Naive B cell (primary cell): ENCODE results near the gene SRRM4. TPM values are rescaled to one million over a fixed set of nuclear protein-coding genes. Genes with fewer than 3 reads are reported as not detected.

Experiments
- ATAC-seq, 2 donors: fragments of 150-1000 bp; cut with Tn5 transposase; 2 replicates each; pipeline ENCODE4 v1.10.0; 2021; ENCODE audit warnings: low read depth in 2 of 2, mild to moderate bottlenecking in 2 of 2, moderate library complexity in 2 of 2
- DNase-seq: peaks from one replicate; pipeline ENCODE4 v3.0.0; 2022
- H3K27ac Mint-ChIP-seq, 6 donors: one replicate each; pipeline ENCODE4 v1.8.0; 2020 to 2022; ENCODE audit warnings: mild to moderate bottlenecking in 6 of 6, mixed read lengths in 6 of 6, moderate library complexity in 5 of 6, inconsistent platforms in 2 of 6
- H3K27me3 Mint-ChIP-seq, 3 donors: one replicate each; pipeline ENCODE4 v1.8.0; 2021 to 2022; ENCODE audit warnings: mixed read lengths in 3 of 3, mild to moderate bottlenecking in 1 of 3
- H3K36me3 Mint-ChIP-seq, 2 donors: one replicate each; pipeline ENCODE4 v1.8.0; 2020 to 2022; ENCODE audit warnings: mixed read lengths in 2 of 2, inconsistent platforms in 1 of 2, mild to moderate bottlenecking in 1 of 2
- H3K4me1 Mint-ChIP-seq, 3 donors: one replicate each; pipeline ENCODE4 v1.8.0; 2020 to 2022; ENCODE audit warnings: mixed read lengths in 3 of 3, inconsistent platforms in 1 of 3, mild to moderate bottlenecking in 1 of 3, moderate library complexity in 1 of 3
- H3K4me3 Mint-ChIP-seq, 8 donors: one replicate each; pipeline ENCODE4 v1.8.0; 2020 to 2022; ENCODE audit warnings: mild to moderate bottlenecking in 8 of 8, mixed read lengths in 8 of 8, moderate library complexity in 8 of 8, inconsistent platforms in 2 of 8
- H3K9me3 Mint-ChIP-seq, 7 donors: one replicate each; pipeline ENCODE4 v1.8.0; 2020 to 2022; ENCODE audit warnings: mixed read lengths in 7 of 7, mild to moderate bottlenecking in 5 of 7, inconsistent platforms in 2 of 7, moderate library complexity in 1 of 7
- polyA plus RNA-seq, 6 donors: library from polyadenylated mRNA; unstranded; fragments of 300-500 nt; fragmentation: Illumina TruSeq; gene quantifications; one replicate each; pipeline ENCODE4 v1.2.3, GENCODE V29; 2021; ENCODE audit warnings: low read depth in 6 of 6

The SRRM4 gene
- polyA plus RNA-seq, 6 donors from 2014 or later, result not detected

DNA sequence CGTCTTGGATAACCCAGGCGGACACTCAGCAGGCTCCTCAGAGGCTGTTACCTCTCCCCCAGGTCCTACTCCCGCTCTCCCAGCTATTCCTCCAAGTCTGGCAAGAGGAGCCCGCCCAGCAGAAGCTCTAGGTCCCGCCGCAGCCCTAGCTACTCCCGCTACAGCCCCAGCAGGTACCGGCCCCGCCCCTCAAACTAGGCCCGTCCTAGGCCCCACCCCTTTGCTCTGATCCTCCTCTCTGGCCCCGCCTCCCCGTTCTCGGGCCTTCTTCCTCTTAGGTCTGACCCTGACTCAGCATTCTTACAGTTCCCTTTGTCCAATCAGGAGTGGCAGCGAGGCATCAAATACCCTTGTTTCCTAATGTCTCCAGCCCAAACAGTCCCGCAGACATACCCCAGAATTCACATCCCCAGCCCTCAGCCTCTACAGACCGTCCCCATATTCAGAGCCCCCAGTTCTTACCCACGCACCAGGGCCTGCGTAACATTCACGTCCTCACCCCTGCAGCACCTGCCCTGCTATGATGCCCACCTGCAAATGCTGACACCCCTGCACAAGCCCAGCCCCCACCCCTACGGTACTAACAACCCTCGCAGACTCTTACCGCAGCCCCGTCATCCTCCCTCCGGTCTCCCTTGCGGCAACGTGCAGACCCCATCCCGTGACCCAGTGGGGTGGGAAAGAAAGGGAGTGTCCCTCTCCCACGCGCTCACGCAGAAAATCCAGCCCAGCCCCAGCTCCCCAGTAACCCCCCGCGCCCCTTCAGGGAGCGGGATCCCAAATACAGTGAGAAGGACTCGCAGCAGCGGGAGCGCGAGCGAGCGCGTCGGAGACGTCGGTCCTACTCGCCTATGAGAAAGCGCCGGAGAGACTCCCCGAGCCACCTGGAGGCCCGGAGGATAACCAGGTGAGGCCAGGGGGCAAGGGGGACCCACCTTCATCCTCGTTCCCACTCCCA, 172.4 kb downstream of the SRRM4 start:
- peaks cover 0 to 5% (median 5%) of the 10 kb centered on the region in 3 donors for H3K4me1 Mint-ChIP-seq
- no peak for DNase-seq

DNA sequence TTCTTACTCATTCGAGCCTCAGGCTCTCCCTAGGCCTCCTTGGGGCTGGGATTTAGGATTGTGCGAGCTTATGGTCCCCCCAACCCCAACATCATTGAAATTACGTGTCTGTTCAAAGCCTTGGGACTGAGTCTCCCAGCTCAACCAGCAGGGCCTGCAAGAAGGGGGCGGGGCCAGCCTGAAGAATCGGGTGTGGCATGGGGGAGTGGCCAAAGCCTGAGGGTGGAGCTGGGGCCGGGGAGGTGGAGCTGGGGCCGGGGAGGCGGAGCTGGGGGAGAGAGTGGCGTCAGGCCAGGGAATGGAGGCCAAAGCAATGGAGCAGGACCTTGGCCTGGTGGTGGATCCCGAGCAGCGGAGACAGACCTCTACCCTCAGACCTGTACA, 173.1 kb downstream of the SRRM4 start:
- peaks cover 0 to 5% (median 5%) of the 10 kb centered on the region in 3 donors for H3K4me1 Mint-ChIP-seq
- H3K27ac Mint-ChIP-seq, result no peak overlapping the region
- DNase-seq (no peak), ATAC-seq (no peak)
- H3K4me3 Mint-ChIP-seq, result no peak overlapping the region
- peaks cover 0 to 23% of the 10 kb centered on the region in 2 donors for H3K36me3 Mint-ChIP-seq
- H3K27me3 Mint-ChIP-seq, result peaks cover 15 to 34% (median 32%) of the 10 kb centered on the region in 3 donors
- peaks cover 4 to 46% (median 14%) of the 10 kb centered on the region in 7 donors for H3K9me3 Mint-ChIP-seq

More for the DNA sequence above, 172.4 kb downstream of the SRRM4 start:
- H3K36me3 Mint-ChIP-seq, result peaks cover 0 to 23% of the 10 kb centered on the region in 2 donors
- H3K4me3 Mint-ChIP-seq, result no peak overlapping the region
- peaks cover 4 to 49% (median 13%) of the 10 kb centered on the region in 7 donors for H3K9me3 Mint-ChIP-seq
- H3K27ac Mint-ChIP-seq, result peak overlapping the region in 1 of 6 donors; percentile 72
- H3K27me3 Mint-ChIP-seq, result peaks cover 15 to 34% (median 34%) of the 10 kb centered on the region in 3 donors
- ATAC-seq, result no peak

DNA sequence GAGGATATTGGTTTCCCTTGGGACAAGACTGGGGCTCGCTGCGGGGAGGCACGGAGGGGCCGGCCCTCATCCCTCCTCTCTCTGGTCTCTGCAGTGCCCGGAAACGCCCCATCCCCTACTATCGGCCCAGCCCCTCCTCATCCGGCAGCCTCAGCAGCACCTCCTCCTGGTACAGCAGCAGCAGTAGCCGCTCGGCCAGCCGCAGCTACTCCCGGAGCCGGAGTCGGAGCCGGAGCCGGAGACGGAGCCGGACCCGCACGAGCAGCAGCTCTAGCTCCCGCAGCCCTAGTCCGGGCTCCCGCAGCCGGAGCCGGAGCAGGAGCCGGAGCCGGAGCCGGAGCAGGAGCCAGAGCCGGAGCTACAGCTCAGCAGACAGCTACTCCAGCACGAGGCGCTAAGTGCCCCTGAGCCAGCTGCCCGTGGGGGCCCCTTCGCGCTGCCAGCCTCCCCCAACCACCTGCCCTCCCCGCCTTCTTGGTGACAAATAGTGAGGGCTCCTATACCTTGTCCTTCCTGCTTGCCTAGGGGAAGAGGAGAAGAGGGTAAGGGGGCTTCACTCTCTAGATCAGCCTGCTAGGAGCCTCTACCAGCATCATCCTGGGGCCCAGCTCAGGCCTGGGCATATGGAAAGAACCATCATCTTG, 175.2 kb downstream of the SRRM4 start:
- H3K36me3 Mint-ChIP-seq, result peaks cover 0 to 21% of the 10 kb centered on the region in 2 donors
- no peak for DNase-seq
- no peak overlapping the region for H3K4me3 Mint-ChIP-seq
- peaks cover 4 to 31% (median 12%) of the 10 kb centered on the region in 7 donors for H3K9me3 Mint-ChIP-seq
- H3K27me3 Mint-ChIP-seq, result peaks cover 12 to 33% (median 31%) of the 10 kb centered on the region in 3 donors
- H3K27ac Mint-ChIP-seq, result no peak overlapping the region
- ATAC-seq, result no peak
- peaks cover 0 to 5% (median 5%) of the 10 kb centered on the region in 3 donors for H3K4me1 Mint-ChIP-seq

DNA sequence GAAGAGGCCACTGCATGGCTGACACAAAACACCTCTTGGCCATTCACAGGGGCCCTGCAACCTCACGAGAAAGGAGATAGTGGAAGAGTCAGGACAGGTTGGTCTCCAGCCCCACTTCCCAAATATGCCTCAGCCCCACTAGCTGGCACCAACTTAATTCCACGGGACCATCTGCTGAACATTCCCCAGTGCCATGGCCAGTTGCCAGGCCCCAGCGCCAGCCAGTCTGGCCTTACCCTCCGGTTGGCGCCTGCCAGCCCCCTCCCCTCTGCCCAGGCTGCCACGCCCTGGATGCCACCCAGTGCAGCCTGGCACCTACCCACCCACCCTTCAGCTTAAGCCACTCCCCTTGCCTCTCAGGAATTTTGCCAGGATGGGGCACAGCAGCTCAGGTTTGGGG, 176.2 kb downstream of the SRRM4 start:
- Mint-ChIP-seq H3K4me1 (peaks cover 0 to 5% (median 5%) of the 10 kb centered on the region in 3 donors), H3K9me3 (peaks cover 4 to 21% (median 10%) of the 10 kb centered on the region in 7 donors), H3K36me3 (peaks cover 0 to 14% of the 10 kb centered on the region in 2 donors), H3K27me3 (peaks cover 10 to 23% (median 21%) of the 10 kb centered on the region in 3 donors), H3K4me3 (no peak overlapping the region), H3K27ac (peak overlapping the region in 1 of 6 donors; percentile 62)
- ATAC-seq (no peak), DNase-seq (no peak)

DNA sequence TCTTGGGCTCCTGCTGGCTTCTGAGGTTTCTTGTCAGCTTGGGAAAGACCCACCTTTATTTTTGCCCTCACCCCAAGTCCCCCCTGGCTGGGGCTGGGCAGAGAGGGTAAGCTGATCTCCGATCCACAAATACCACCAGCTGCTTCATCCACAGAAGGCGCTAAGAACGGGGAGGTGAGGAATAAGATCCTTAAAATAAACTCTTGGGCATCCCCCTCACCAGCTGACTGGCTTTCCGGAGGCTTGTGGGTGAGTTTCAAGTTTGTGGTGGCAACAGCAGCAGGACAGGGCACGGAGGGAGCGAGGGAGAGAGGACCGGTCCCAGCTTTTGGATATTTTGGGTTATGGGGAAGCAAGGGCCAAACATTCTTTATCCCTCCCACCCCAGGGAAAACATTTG, 176.6 kb downstream of the SRRM4 start:
- ATAC-seq (no peak), DNase-seq (no peak)
- peaks cover 4 to 17% (median 9%) of the 10 kb centered on the region in 7 donors for H3K9me3 Mint-ChIP-seq
- peak overlapping the region in 1 of 8 donors; percentile 22 for H3K4me3 Mint-ChIP-seq
- H3K4me1 Mint-ChIP-seq, result peaks cover 0 to 5% (median 5%) of the 10 kb centered on the region in 3 donors
- peaks cover 0 to 10% of the 10 kb centered on the region in 2 donors for H3K36me3 Mint-ChIP-seq
- H3K27ac Mint-ChIP-seq, result no peak overlapping the region
- H3K27me3 Mint-ChIP-seq, result peaks cover 8 to 19% (median 17%) of the 10 kb centered on the region in 3 donors

DNA sequence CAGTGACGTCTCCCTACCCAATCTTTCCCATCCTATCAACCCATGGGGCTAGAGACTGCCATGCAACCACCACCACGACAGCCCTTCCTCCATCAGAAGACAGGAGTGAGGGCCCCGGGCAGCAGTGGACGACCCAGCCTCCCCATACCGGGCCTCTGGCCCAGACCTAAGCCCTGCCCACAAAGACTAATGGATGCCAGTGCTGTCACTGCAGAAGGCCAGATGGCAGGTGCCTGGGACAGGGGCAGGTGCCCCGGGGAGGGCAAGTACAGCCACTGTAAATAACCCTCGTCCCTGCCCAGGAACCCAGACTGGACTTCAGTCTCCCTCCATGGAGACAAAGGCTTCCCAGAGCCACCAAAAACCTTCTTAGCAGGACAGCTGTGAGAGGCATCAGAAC, 177.1 kb downstream of the SRRM4 start:
- H3K9me3 Mint-ChIP-seq, result peaks cover 3 to 14% (median 9%) of the 10 kb centered on the region in 7 donors
- ATAC-seq (no peak), DNase-seq (no peak)
- no peak overlapping the region for H3K27ac Mint-ChIP-seq
- H3K27me3 Mint-ChIP-seq, result peaks cover 8 to 15% (median 14%) of the 10 kb centered on the region in 3 donors
- no peak overlapping the region for H3K4me3 Mint-ChIP-seq
- H3K36me3 Mint-ChIP-seq, result peaks cover 0 to 9% of the 10 kb centered on the region in 2 donors
- peaks cover 0 to 5% (median 4%) of the 10 kb centered on the region in 3 donors for H3K4me1 Mint-ChIP-seq

DNA sequence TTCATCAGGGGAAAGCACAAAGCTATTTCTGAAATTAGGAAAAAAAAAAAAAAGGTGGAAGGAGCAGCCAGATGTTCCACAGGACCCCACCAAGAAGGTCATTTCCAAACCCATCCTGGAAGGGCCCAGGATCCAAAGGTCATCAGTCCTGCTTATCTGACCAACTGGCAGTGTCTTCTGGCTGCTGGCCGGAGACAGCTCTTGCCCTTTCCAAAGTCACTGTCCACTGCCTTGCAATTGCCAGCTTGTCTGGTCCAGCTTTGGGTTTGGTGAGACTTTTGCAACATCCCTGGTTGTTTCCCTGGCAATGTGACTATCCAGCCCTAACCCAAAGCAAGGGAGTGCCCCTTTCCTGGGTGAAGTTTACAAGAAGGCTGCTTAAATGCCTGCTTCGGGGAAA, 178.5 kb downstream of the SRRM4 start:
- Mint-ChIP-seq H3K27me3 (peaks cover 3 to 7% (median 6%) of the 10 kb centered on the region in 3 donors), H3K27ac (no peak overlapping the region), H3K4me3 (no peak overlapping the region), H3K9me3 (peaks cover 0 to 8% (median 5%) of the 10 kb centered on the region in 7 donors), H3K4me1 (no peaks in the 10 kb centered on the region), H3K36me3 (no peaks in the 10 kb centered on the region)
- DNase-seq (no peak), ATAC-seq (no peak)

DNA sequence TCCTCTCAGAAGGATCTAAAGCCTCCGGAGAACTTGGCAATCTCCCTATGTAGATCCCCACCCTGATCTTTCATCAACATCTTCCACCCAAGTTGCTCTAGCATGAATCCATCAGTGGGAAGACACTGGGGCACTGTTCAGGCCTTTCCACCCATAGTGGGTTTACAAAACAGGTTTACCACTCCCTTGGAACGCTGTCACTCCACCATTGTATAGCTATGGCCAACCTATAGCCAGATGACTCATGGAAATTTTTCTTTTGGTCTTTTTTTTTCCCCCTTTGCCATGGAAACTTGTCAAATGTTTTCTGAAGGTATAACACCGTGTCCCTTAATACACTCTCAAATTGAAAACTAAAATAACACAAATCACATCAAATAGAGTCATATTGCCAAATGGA, 186.6 kb downstream of the SRRM4 start:
- H3K27ac Mint-ChIP-seq, result no peak overlapping the region

DNA sequence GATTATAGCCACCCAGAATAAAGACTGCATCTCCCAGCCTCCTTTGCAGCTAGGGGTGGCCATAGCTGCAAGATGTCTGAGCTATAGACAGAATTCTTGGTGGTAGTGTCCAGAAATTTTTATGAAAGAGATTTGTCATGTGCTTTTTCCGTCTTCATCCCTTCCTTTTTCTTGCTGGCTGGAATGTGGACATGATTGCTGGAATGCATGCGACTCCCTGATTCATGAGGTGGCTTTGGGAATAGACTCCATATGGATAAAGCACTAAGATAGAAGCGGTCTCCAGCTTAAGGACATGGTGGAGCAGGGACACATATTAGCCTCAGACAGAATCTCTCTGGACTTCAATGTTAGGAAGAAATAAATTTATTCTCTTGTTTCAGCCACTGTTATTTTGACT, 187.4 kb downstream of the SRRM4 start:
- DNase-seq (no peak), ATAC-seq (no peak)
- no peaks in the 10 kb centered on the region for H3K36me3 Mint-ChIP-seq
- no peaks in the 10 kb centered on the region for H3K4me1 Mint-ChIP-seq
- H3K4me3 Mint-ChIP-seq, result no peak overlapping the region
- H3K27me3 Mint-ChIP-seq, result peaks cover 6 to 19% (median 13%) of the 10 kb centered on the region in 3 donors
- H3K9me3 Mint-ChIP-seq, result peaks cover 0 to 16% (median 5%) of the 10 kb centered on the region in 7 donors
- no peak overlapping the region for H3K27ac Mint-ChIP-seq

More for the DNA sequence above, 186.6 kb downstream of the SRRM4 start:
- Mint-ChIP-seq H3K27me3 (peaks cover 6 to 13% (median 10%) of the 10 kb centered on the region in 3 donors), H3K4me1 (no peaks in the 10 kb centered on the region), H3K4me3 (no peak overlapping the region), H3K9me3 (peaks cover 0 to 16% (median 5%) of the 10 kb centered on the region in 7 donors), H3K36me3 (no peaks in the 10 kb centered on the region)
- ATAC-seq, result no peak
- no peak for DNase-seq

DNA sequence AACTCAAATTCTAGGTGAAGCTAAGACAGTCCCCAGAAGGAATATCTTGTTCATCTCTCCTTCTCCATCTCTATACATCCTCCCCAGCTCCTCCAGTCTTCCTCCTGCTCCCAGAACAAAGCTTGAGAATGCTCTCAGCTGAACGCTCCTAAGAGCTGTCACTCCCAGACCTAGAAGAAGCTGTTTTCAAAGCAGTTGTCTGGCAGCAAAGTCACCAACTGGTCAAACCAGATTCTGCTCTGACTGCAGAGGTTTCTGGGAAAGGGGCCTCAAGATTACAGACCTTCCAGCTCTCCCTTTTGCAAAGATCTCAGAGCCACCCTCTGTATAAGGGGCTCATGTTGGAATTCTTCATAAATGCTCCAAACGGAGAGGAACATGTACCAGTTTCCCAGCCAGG, 187.8 kb downstream of the SRRM4 start:
- no peak for ATAC-seq
- Mint-ChIP-seq H3K27me3 (peaks cover 6 to 22% (median 13%) of the 10 kb centered on the region in 3 donors), H3K9me3 (peaks cover 0 to 16% (median 5%) of the 10 kb centered on the region in 7 donors), H3K4me1 (no peaks in the 10 kb centered on the region), H3K27ac (peak overlapping the region in 1 of 6 donors; percentile 7), H3K36me3 (no peaks in the 10 kb centered on the region), H3K4me3 (peak overlapping the region in 1 of 8 donors; percentile 21)
- DNase-seq, result no peak

DNA sequence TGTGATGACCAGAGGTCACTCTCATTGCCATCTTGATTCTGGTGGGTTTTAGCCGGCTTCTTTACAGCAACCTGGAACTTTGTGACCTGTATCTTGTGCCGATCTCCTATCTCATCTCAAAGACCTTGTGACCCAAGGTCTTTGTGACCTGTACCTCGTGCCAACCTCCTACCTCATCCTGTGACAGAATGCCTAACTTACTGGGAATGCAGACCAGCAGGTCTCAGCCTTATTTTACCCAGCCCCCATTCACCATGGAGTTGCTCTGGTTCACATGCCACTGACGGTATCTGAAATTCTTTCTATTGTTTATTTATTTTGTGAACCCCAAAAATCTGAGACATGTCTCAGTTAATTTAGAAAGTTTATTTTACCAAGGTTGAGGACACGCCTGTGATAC, 189.9 kb downstream of the SRRM4 start:
- Mint-ChIP-seq H3K27me3 (peaks cover 9 to 22% (median 11%) of the 10 kb centered on the region in 3 donors), H3K4me3 (no peak overlapping the region), H3K4me1 (no peaks in the 10 kb centered on the region), H3K36me3 (no peaks in the 10 kb centered on the region), H3K27ac (no peak overlapping the region), H3K9me3 (peaks cover 0 to 14% (median 5%) of the 10 kb centered on the region in 7 donors)
- ATAC-seq, result no peak
- no peak for DNase-seq

DNA sequence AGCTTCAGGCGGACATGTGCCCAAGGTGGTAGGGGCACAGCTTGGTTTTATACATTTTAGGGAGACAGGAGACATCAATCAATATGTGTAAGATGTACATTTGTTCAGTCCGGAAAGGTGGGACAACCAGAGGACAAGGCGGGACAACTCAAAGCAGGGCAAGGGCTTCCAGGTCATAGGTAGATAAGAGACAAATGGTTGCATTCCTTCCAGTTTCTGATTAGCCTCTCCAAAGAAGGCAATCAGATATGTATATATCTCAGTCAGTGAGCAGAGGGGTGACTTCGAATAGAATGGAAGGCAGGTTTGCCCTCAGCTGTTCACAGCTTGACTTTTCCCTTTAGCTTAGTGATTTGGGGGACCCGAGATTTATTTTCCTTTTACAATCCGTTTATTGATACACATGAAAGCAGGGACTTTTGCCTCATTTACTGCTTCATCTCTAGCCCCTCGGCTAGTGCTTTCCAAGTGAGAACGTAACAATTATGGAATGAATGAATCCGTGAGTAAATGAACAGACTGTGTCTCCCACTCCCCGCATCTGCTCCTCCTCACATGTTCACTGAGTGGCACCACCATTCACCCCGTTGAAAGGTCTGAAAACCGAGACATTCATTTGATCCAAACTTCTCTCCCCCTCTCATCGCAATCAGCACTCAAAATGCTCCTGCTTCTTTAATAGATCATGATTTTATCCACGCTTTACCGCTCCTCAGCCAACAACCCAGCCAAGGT, 190.5 kb downstream of the SRRM4 start:
- DNase-seq, result no peak
- no peak overlapping the region for H3K4me3 Mint-ChIP-seq
- H3K9me3 Mint-ChIP-seq, result peaks cover 0 to 14% (median 4%) of the 10 kb centered on the region in 7 donors
- no peaks in the 10 kb centered on the region for H3K4me1 Mint-ChIP-seq
- peaks cover 15 to 20% (median 17%) of the 10 kb centered on the region in 3 donors for H3K27me3 Mint-ChIP-seq
- peak overlapping the region in 1 of 6 donors; percentile 12 for H3K27ac Mint-ChIP-seq
- no peak for ATAC-seq
- H3K36me3 Mint-ChIP-seq, result no peaks in the 10 kb centered on the region

DNA sequence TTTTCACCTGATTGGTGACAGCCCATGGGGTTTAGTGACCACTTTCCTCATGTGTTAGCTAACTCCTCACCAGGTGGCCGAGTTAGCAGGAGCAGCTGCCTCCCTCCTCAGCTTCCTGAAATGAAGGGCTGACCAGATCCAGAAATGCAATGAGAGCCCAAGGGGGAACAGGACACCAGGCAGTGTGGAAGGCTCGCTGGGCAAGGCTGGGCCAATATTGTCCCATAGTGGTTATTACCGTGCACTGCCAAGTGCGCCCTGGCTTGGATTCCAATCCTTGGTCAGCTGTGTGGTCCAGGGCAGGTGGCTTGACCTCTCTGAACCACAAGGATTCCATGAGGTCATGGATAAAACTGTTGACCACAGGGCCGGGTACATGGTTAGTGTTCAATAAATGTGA, 193.7 kb downstream of the SRRM4 start:
- Mint-ChIP-seq H3K36me3 (no peaks in the 10 kb centered on the region), H3K4me3 (no peak overlapping the region), H3K27ac (no peak overlapping the region), H3K27me3 (peaks cover 16 to 37% (median 23%) of the 10 kb centered on the region in 3 donors), H3K4me1 (no peaks in the 10 kb centered on the region), H3K9me3 (peaks cover 0 to 9% (median 3%) of the 10 kb centered on the region in 7 donors)
- no peak for ATAC-seq
- DNase-seq, result no peak
